ACC112 (cell line): ENCODE results near the gene RBM6.

Experiments
- H2AFZ ChIP-seq: fragments of 200-600 bp; sonication (generic); one replicate; pipeline ENCODE4 v1.6.0; 2017; ENCODE audit warnings: antibody characterized with exemption, low read length; ENCODE audit not compliant: unreplicated experiment
- H3K27ac ChIP-seq: fragments of 200-600 bp; sonication (generic); 2 replicates; pipeline ENCODE4 v1.5.1; 2014; ENCODE audit warnings: low read depth, mild to moderate bottlenecking, antibody characterized with exemption, low read length, moderate library complexity
- H3K27me3 ChIP-seq: fragments of 200-600 bp; sonication (generic); 2 replicates; pipeline ENCODE4 v1.6.1; 2014; ENCODE audit warnings: mild to moderate bottlenecking, antibody characterized with exemption, low read length, moderate library complexity, mixed read lengths; ENCODE audit not compliant: insufficient read depth
- H3K36me3 ChIP-seq: fragments of 200-600 bp; sonication (generic); 2 replicates; pipeline ENCODE4 v1.6.1; 2016; ENCODE audit warnings: mild to moderate bottlenecking, antibody characterized with exemption, low read length, moderate library complexity, mixed read lengths; ENCODE audit not compliant: insufficient read depth
- H3K4me1 ChIP-seq: fragments of 200-600 bp; sonication (generic); one replicate; pipeline ENCODE4 v1.6.1; 2016; ENCODE audit warnings: low read length, mixed read lengths; ENCODE audit not compliant: insufficient read depth, unreplicated experiment, control insufficient read depth
- H3K4me3 ChIP-seq: fragments of 200-600 bp; sonication (generic); 2 replicates; pipeline ENCODE4 v1.5.1; 2014; ENCODE audit warnings: mild to moderate bottlenecking, low read depth, low read length
- H3K79me2 ChIP-seq: fragments of 200-600 bp; sonication (generic); one replicate; pipeline ENCODE4 v1.6.0; 2016; ENCODE audit warnings: low read length; ENCODE audit not compliant: control insufficient read depth, unreplicated experiment, insufficient read depth

RBM6 gene

GRCh38 chr3:49940667-49941249 lies 808 bp downstream of the RBM6 start:
- H3K27ac ChIP-seq = peak overlapping the region; percentile 84
- peak overlapping the region; percentile 89 for H2AFZ ChIP-seq
- H3K79me2 ChIP-seq = peaks cover 51% of the 10 kb centered on the region

DNA sequence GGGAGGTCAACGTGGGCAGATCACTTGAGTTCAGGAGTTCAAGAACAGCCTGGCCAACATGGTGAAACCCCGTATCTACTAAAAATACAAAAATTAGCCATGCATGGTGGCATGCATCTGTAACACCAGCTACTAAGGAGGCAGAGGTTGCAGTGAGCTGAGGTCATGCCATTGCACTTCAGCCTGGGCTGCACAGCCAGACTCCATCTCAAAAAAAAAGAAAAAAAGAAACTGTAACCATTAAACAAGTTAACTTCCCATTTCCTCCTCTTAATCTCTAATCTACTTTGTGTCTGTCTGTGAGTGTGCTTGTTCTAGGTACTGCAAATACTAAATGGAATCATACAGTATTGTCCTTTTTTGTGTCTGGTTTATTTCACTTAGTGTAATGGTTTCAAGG lies 2.7 kb downstream of the RBM6 start:
- Histone ChIP-seq H3K79me2 (peaks cover 70% of the 10 kb centered on the region), H3K27ac (no peak overlapping the region), H3K27me3 (no peaks in the 10 kb centered on the region), H3K4me3 (no peak overlapping the region), H3K36me3 (peaks cover 8% of the 10 kb centered on the region; the same call in 1 of the 2 replicates), H3K4me1 (peaks cover 13% of the 10 kb centered on the region), H2AFZ (no peak overlapping the region)

More at GRCh38 chr3:49940667-49941249, 808 bp downstream of the RBM6 start:
- Histone ChIP-seq H3K4me3 (peak overlapping the region; percentile 99), H3K27me3 (no peaks in the 10 kb centered on the region), H3K4me1 (peaks cover 13% of the 10 kb centered on the region), H3K36me3 (peaks cover 8% of the 10 kb centered on the region; the same call in 1 of the 2 replicates)

DNA sequence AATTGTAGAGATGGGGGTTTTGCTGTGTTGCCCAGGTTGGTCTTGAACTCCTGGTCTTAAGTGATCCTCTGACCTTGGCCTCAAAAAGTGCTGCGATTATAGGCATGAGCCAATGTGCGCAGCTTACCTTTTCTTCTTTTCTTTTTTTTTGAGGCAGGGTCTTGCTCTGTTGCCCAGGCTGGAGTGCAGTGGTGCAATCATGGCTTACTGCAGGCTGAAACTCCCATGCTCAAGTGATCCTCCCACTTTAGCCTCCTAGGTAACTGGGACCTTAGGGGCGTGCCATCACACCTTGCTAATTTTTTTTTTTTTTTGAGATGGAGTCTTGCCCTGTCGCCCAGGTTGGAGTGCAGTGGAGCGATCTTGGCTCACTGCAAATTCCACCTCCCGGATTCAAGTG lies 13.0 kb downstream of the RBM6 start:
- Histone ChIP-seq H3K79me2 (peaks cover 73% of the 10 kb centered on the region), H3K27ac (no peak overlapping the region), H3K27me3 (no peaks in the 10 kb centered on the region), H2AFZ (no peak overlapping the region), H3K36me3 (no peaks in the 10 kb centered on the region), H3K4me1 (peaks cover 22% of the 10 kb centered on the region), H3K4me3 (no peak overlapping the region)

- Histone ChIP-seq H3K27ac (no peak overlapping the region), H3K27me3 (no peaks in the 10 kb centered on the region), H2AFZ (no peak overlapping the region), H3K36me3 (no peaks in the 10 kb centered on the region), H3K4me3 (no peak overlapping the region), H3K79me2 (peaks cover 64% of the 10 kb centered on the region), H3K4me1 (peaks cover 7% of the 10 kb centered on the region)
These were observed 15.7 kb downstream of the RBM6 start for GRCh38 chr3:49955636-49956035.

GRCh38 chr3:49966233-49966942 lies 26.4 kb downstream of the RBM6 start:
- Histone ChIP-seq H3K4me1 (peaks cover 3% of the 10 kb centered on the region), H3K79me2 (peaks cover 40% of the 10 kb centered on the region), H2AFZ (no peak overlapping the region), H3K27ac (no peak overlapping the region), H3K4me3 (no peak overlapping the region), H3K36me3 (peaks cover 27% of the 10 kb centered on the region), H3K27me3 (no peaks in the 10 kb centered on the region)

DNA sequence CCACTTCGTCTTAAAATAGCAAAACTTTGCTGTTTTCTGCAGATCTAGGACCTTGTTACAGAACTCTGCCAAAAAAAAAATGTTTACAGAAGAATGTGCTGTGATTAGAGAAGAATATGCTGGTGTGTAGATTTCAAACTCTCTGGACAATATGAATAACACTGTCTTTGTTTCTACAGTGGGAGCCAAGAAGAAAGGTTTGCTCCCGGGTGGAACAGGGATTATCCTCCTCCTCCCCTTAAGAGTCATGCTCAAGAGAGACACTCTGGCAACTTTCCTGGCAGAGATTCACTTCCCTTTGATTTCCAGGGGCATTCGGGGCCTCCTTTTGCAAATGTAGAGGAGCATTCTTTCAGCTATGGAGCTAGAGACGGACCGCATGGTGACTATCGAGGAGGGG lies 27.3 kb downstream of the RBM6 start:
- Histone ChIP-seq H3K4me1 (peaks cover 8% of the 10 kb centered on the region), H3K79me2 (peaks cover 35% of the 10 kb centered on the region), H2AFZ (no peak overlapping the region), H3K27me3 (no peaks in the 10 kb centered on the region), H3K36me3 (peaks cover 27% of the 10 kb centered on the region), H3K27ac (no peak overlapping the region), H3K4me3 (no peak overlapping the region)

- Histone ChIP-seq H2AFZ (no peak overlapping the region), H3K79me2 (peaks cover 34% of the 10 kb centered on the region), H3K4me3 (no peak overlapping the region), H3K27ac (no peak overlapping the region), H3K36me3 (peaks cover 26% of the 10 kb centered on the region), H3K4me1 (peaks cover 9% of the 10 kb centered on the region), H3K27me3 (no peaks in the 10 kb centered on the region)
These were observed 28.4 kb downstream of the RBM6 start for GRCh38 chr3:49968346-49968745.

GRCh38 chr3:49972656-49973055 lies 32.7 kb downstream of the RBM6 start:
- peaks cover 16% of the 10 kb centered on the region for H3K4me1 ChIP-seq
- H3K36me3 ChIP-seq = peaks cover 23% of the 10 kb centered on the region
- H2AFZ ChIP-seq = no peak overlapping the region
- H3K4me3 ChIP-seq = no peak overlapping the region
- H3K27me3 ChIP-seq = no peaks in the 10 kb centered on the region
- peaks cover 26% of the 10 kb centered on the region for H3K79me2 ChIP-seq
- 0 out of 2 replicates have a peak overlapping the region, but pooled peaks have one; percentile 30 for H3K27ac ChIP-seq

DNA sequence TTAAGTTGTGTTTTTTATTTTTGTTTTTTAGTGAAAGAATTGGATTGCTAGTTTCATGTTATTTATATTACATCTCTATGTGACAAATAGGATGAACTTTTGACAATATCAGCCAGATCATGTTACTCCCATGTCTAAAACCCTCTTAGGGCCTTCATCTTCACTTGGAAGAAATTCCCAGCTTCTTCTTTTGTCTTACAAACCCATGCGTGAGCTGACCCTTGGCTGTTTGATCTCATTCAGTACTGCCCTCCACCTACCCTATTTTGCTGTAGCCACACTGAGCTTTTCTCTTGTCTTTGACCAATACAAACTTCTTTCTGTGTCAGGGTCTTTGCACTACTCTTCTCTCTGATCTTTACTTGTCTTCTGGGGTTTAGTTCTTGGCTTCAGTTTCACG lies 37.0 kb downstream of the RBM6 start:
- Histone ChIP-seq H3K36me3 (peaks cover 26% of the 10 kb centered on the region), H3K27ac (no peak overlapping the region), H2AFZ (no peak overlapping the region), H3K4me3 (no peak overlapping the region), H3K4me1 (peaks cover 15% of the 10 kb centered on the region), H3K27me3 (no peaks in the 10 kb centered on the region), H3K79me2 (peaks cover 16% of the 10 kb centered on the region)

DNA sequence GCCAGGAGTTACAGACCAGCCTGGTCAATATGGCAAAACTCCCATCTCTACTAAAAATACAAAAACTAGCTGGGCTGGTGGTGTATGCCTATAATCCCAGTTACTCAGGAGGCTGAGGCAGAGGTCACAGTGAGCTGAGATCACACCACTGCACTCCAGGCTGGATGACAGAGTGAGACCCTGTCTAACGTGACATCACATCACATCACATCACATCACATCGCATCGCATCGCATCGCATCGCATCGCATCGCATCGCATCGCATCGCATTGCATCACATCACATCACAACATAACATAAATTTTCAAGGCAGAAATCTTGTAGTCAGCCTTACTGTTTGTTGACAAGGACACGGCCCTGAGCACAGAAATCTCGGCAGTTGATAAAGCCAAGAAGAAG lies 44.4 kb downstream of the RBM6 start:
- Histone ChIP-seq H2AFZ (no peak overlapping the region), H3K79me2 (peaks cover 7% of the 10 kb centered on the region), H3K27ac (no peak overlapping the region), H3K27me3 (no peaks in the 10 kb centered on the region), H3K36me3 (peaks cover 4% of the 10 kb centered on the region; the same call in 1 of the 2 replicates), H3K4me1 (no peaks in the 10 kb centered on the region), H3K4me3 (no peak overlapping the region)

- Histone ChIP-seq H3K27ac (no peak overlapping the region), H3K27me3 (no peaks in the 10 kb centered on the region), H3K4me3 (no peak overlapping the region), H3K4me1 (no peaks in the 10 kb centered on the region), H2AFZ (no peak overlapping the region), H3K79me2 (peaks cover 5% of the 10 kb centered on the region), H3K36me3 (peaks cover 5% of the 10 kb centered on the region; the same call in 1 of the 2 replicates)
These were observed 52.4 kb downstream of the RBM6 start for GRCh38 chr3:49992326-49992725.
